Hepatocyte (in vitro differentiated cells): ENCODE measurements around the gene KCNK3. TPM values are rescaled to one million over a fixed set of nuclear protein-coding genes. Genes with fewer than 3 reads are reported as not detected.

Experiments
- DNase-seq: peaks from one replicate; pipeline ENCODE4 v3.0.0-alpha.2; 2016; ENCODE audit warnings: low spot score
- H2AFZ ChIP-seq: fragments of 200-600 bp; sonication (generic); 2 replicates; pipeline ENCODE4 v1.6.0; 2016; ENCODE audit warnings: antibody characterized with exemption, mild to moderate bottlenecking
- H3K27ac ChIP-seq: fragments of 200-600 bp; sonication (generic); 2 replicates; pipeline ENCODE4 v1.5.1; 2016; ENCODE audit warnings: mild to moderate bottlenecking
- H3K27me3 ChIP-seq: fragments of 200-600 bp; sonication (generic); 2 replicates; pipeline ENCODE4 v1.6.1; 2016
- H3K36me3 ChIP-seq: fragments of 200-600 bp; sonication (generic); replicated peaks from 2 replicates; pipeline ENCODE4 v1.5.1; 2016; ENCODE audit warnings: low read depth; ENCODE audit not compliant: insufficient read depth
- H3K4me1 ChIP-seq: fragments of 200-600 bp; sonication (generic); 2 replicates; pipeline ENCODE4 v1.5.1; 2016; ENCODE audit warnings: mild to moderate bottlenecking, moderate library complexity; ENCODE audit not compliant: insufficient read depth
- H3K4me2 ChIP-seq: fragments of 200-600 bp; sonication (generic); 2 replicates; pipeline ENCODE4 v1.6.0; 2016
- H3K4me3 ChIP-seq: fragments of 200-600 bp; sonication (generic); 2 replicates; pipeline ENCODE4 v1.5.1; 2016; ENCODE audit warnings: mild to moderate bottlenecking
- H3K79me2 ChIP-seq: fragments of 200-600 bp; sonication (generic); 2 replicates; pipeline ENCODE4 v1.6.0; 2017; ENCODE audit warnings: mild to moderate bottlenecking
- H3K9me2 ChIP-seq: fragments of 200-600 bp; sonication (generic); replicated peaks from 2 replicates; pipeline ENCODE4 v1.6.0; 2017; ENCODE audit warnings: mild to moderate bottlenecking; ENCODE audit not compliant: insufficient read depth
- H3K9me3 ChIP-seq: fragments of 200-600 bp; sonication (generic); 2 replicates; pipeline ENCODE4 v1.5.1; 2016; ENCODE audit warnings: low read depth, mild to moderate bottlenecking
- H4K20me1 ChIP-seq: fragments of 200-600 bp; sonication (generic); 2 replicates; pipeline ENCODE4 v1.6.0; 2016; ENCODE audit warnings: mild to moderate bottlenecking; ENCODE audit not compliant: insufficient read depth, poor library complexity, severe bottlenecking
- CTCF ChIP-seq: fragments of 200-600 bp; sonication (generic); IDR thresholded peaks from 2 replicates; pipeline ENCODE4 v1.5.1; 2016; ENCODE audit warnings: antibody characterized with exemption, mild to moderate bottlenecking; ENCODE audit not compliant: poor library complexity
- EZH2 ChIP-seq: fragments of 200-600 bp; sonication (generic); IDR thresholded peaks from 2 replicates; pipeline ENCODE4 v1.6.1; 2016; ENCODE audit warnings: antibody characterized with exemption, mild to moderate bottlenecking, borderline replicate concordance
- EZH2phosphoT487 ChIP-seq: fragments of 200-600 bp; sonication (generic); IDR thresholded peaks from one replicate; pipeline ENCODE4 v1.6.1; 2018; ENCODE audit warnings: antibody characterized with exemption, mild to moderate bottlenecking, low read depth, moderate library complexity; ENCODE audit not compliant: unreplicated experiment, severe bottlenecking
- WGBS: methylation state at CpG from one replicate; pipeline ENCODE4 v1.1.6; 2016; ENCODE audit warnings: low lambda C conversion rate; ENCODE audit errors: missing lambda C conversion rate; 5-methylcytosine and 5-hydroxymethylcytosine counted together
- polyA plus RNA-seq: library from polyadenylated mRNA; unstranded; fragments of >200 nt; fragmentation: Nextera tagmentation; extraction: Ambion mirVana; gene quantifications from 2 replicates; pipeline ENCODE4 v1.2.1, GENCODE V29; 2016
- total RNA-seq: library from RNA; depleted of rRNA; stranded (reverse); fragments of >200 nt; gene quantifications from 2 replicates; pipeline ENCODE4 v1.2.3, GENCODE V29; 2014

The KCNK3 gene
- total and polyA plus RNA-seq, 2 experiments from 2014 or later, result 8.2 to 9.4 TPM

DNA sequence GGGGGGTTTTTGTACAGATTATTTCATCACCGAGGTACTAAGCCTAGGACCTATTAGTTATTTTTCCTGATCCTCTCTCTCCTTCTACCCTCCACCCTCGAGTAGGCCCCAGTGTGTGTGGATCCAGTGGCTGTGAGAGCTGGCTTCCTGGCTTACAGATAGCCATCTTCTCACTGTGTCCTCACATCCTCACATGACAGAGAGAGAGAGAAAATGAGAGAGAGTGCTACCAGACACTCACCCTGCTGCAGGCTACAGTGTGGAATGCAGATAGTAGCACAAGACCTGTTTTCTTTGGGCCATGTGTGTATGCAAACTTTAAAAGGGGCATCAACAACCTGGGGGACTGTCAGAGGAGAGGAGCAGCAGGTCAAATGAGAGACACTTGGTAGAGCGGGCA is 9.5 kb downstream of the KCNK3 start:
- WGBS, result 53% methylated on average over 3 of the region's 3 CpGs
- H3K27me3 ChIP-seq, result no peaks in the 10 kb centered on the region

GRCh38 chr2:26704441-26704977 is 12.0 kb downstream of the KCNK3 start:
- Histone ChIP-seq H3K36me3 (no peaks in the 10 kb centered on the region), H4K20me1 (no peaks in the 10 kb centered on the region), H3K4me2 (no peak overlapping the region), H3K27ac (no peak overlapping the region), H3K4me3 (no peak overlapping the region), H3K4me1 (peaks cover 18% of the 10 kb centered on the region), H3K79me2 (no peaks in the 10 kb centered on the region), H3K27me3 (no peaks in the 10 kb centered on the region), H3K9me2 (no peaks in the 10 kb centered on the region), H2AFZ (no peak overlapping the region), H3K9me3 (no peaks in the 10 kb centered on the region)
- no peak for TF ChIP-seq CTCF
- TF ChIP-seq EZH2phosphoT487, result no peak
- TF ChIP-seq EZH2, result no peak
- DNase-seq, result no peak
- 67% methylated on average over 7 of the region's 7 CpGs for WGBS

More for the DNA sequence above, 9.5 kb downstream of the KCNK3 start:
- Histone ChIP-seq H3K27ac (no peak overlapping the region), H3K9me3 (no peaks in the 10 kb centered on the region), H4K20me1 (no peaks in the 10 kb centered on the region), H3K9me2 (no peaks in the 10 kb centered on the region), H2AFZ (no peak overlapping the region), H3K4me2 (no peak overlapping the region), H3K4me3 (no peak overlapping the region), H3K79me2 (no peaks in the 10 kb centered on the region), H3K4me1 (peaks cover 8% of the 10 kb centered on the region), H3K36me3 (no peaks in the 10 kb centered on the region)
- TF ChIP-seq EZH2phosphoT487, result no peak
- no peak for TF ChIP-seq EZH2
- no peak for TF ChIP-seq CTCF
- DNase-seq, result no peak

DNA sequence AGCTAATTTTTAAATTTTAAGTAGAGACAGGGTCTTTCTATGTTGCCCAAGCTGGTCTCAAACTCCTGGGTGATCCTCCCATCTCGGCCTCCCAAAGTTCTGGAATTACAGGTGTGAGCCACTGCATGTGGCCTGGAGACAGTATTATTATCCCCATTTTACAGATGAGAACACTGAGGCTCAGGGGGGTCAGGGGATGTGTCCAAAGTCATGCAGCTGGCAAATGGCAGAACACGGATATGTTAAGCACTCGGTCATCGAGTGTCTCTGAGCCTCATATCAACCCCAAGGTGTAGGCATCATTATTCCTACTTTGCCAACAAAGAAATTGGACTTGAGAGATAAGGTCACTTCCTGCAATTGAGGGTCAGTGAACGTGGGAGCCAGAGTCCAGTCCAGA is 12.6 kb downstream of the KCNK3 start:
- WGBS, result 83% methylated on average over 5 of the region's 5 CpGs
- no peaks in the 10 kb centered on the region for H3K9me2 ChIP-seq
- H3K27ac ChIP-seq, result no peak overlapping the region
- H3K4me1 ChIP-seq, result peaks cover 24% of the 10 kb centered on the region
- no peak overlapping the region for H3K4me3 ChIP-seq
- TF ChIP-seq EZH2phosphoT487, result no peak
- DNase-seq, result no peak
- H3K27me3 ChIP-seq, result no peaks in the 10 kb centered on the region
- H3K4me2 ChIP-seq, result no peak overlapping the region
- no peaks in the 10 kb centered on the region for H3K9me3 ChIP-seq
- no peaks in the 10 kb centered on the region for H3K36me3 ChIP-seq
- no peaks in the 10 kb centered on the region for H4K20me1 ChIP-seq
- no peak overlapping the region for H2AFZ ChIP-seq
- H3K79me2 ChIP-seq, result no peaks in the 10 kb centered on the region

DNA sequence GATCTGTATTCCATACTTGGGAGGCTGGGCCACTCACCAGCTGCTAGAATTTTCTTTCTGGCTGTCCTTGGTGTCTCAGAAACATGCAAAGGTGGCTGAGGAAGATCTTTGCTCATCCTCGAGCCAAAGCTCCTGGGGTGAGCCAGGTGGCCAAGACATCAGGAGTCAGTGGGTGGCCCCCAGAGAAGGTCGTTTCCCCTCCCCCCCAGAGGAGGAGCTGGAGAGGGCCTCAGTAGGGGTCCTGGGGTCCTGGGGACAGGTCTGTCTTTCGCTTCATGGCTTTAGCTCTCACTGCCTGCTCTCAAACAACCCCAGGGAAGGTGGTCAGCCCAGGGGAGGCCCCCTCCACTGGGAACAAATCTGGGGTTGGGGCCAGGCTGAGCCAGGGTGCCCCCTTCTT is 13.6 kb downstream of the KCNK3 start:
- no peak for DNase-seq
- H3K4me3 ChIP-seq, result no peak overlapping the region
- no peaks in the 10 kb centered on the region for H3K79me2 ChIP-seq
- H4K20me1 ChIP-seq, result no peaks in the 10 kb centered on the region
- no peak overlapping the region for H2AFZ ChIP-seq
- H3K9me2 ChIP-seq, result no peaks in the 10 kb centered on the region
- no peaks in the 10 kb centered on the region for H3K9me3 ChIP-seq
- H3K4me2 ChIP-seq, result no peak overlapping the region
- H3K36me3 ChIP-seq, result no peaks in the 10 kb centered on the region
- peaks cover 34% of the 10 kb centered on the region for H3K4me1 ChIP-seq
- no peaks in the 10 kb centered on the region for H3K27me3 ChIP-seq
- H3K27ac ChIP-seq, result no peak overlapping the region
- no peak for TF ChIP-seq EZH2
- TF ChIP-seq CTCF, result no peak
- 80% methylated on average over 3 of the region's 3 CpGs for WGBS
